Brain pericyte (primary cell): ENCODE results near the gene BLOC1S1.
"Not testable (repeated sequence)": the region's sequence is repeated elsewhere in the genome, so short reads cannot be mapped to it uniquely, and the experiment has no call there.

Experiments
- DNase-seq: peaks from one replicate; pipeline ENCODE4 v3.0.0-alpha.2; 2012; ENCODE audit warnings: low read depth, low spot score

The BLOC1S1 gene

GRCh38 chr12:55744340-55745030 lies 28.6 kb downstream of the BLOC1S1 start:
- DNase-seq = no peak

- no peak for DNase-seq
Measured at GRCh38 chr12:55745361-55746173, 29.7 kb downstream of the BLOC1S1 start.

GRCh38 chr12:55746174-55746912 lies 30.5 kb downstream of the BLOC1S1 start:
- DNase-seq = no peak

GRCh38 chr12:55746913-55747231 lies 31.0 kb downstream of the BLOC1S1 start:
- no peak for DNase-seq

- no peak for DNase-seq
Measured at GRCh38 chr12:55748230-55748993, 32.6 kb downstream of the BLOC1S1 start.

- DNase-seq = no peak
Measured at GRCh38 chr12:55755246-55755645, 39.4 kb downstream of the BLOC1S1 start.

- DNase-seq = no peak
Measured at GRCh38 chr12:55757701-55758100, 41.9 kb downstream of the BLOC1S1 start.

GRCh38 chr12:55758575-55758974 lies 42.7 kb downstream of the BLOC1S1 start:
- DNase-seq = not testable (repeated sequence)

- DNase-seq = no peak
Measured at GRCh38 chr12:55760663-55761062, 44.8 kb downstream of the BLOC1S1 start.

- no peak for DNase-seq
Measured at GRCh38 chr12:55762646-55763045, 46.8 kb downstream of the BLOC1S1 start.

GRCh38 chr12:55765736-55766290 lies 50.0 kb downstream of the BLOC1S1 start:
- DNase-seq = no peak

- no peak for DNase-seq
Measured at GRCh38 chr12:55767156-55767555, 51.3 kb downstream of the BLOC1S1 start.
